Kidney tubule cell (primary cell): ENCODE data around the gene DDX41.
"Not testable (repeated sequence)": the region's sequence is repeated elsewhere in the genome, so short reads cannot be mapped to it uniquely, and the experiment has no call there.

Experiments used
- DNase-seq: peaks from one replicate; pipeline ENCODE4 v3.0.0-alpha.2; 2018; ENCODE audit warnings: low spot score

Gene DDX41

DNA sequence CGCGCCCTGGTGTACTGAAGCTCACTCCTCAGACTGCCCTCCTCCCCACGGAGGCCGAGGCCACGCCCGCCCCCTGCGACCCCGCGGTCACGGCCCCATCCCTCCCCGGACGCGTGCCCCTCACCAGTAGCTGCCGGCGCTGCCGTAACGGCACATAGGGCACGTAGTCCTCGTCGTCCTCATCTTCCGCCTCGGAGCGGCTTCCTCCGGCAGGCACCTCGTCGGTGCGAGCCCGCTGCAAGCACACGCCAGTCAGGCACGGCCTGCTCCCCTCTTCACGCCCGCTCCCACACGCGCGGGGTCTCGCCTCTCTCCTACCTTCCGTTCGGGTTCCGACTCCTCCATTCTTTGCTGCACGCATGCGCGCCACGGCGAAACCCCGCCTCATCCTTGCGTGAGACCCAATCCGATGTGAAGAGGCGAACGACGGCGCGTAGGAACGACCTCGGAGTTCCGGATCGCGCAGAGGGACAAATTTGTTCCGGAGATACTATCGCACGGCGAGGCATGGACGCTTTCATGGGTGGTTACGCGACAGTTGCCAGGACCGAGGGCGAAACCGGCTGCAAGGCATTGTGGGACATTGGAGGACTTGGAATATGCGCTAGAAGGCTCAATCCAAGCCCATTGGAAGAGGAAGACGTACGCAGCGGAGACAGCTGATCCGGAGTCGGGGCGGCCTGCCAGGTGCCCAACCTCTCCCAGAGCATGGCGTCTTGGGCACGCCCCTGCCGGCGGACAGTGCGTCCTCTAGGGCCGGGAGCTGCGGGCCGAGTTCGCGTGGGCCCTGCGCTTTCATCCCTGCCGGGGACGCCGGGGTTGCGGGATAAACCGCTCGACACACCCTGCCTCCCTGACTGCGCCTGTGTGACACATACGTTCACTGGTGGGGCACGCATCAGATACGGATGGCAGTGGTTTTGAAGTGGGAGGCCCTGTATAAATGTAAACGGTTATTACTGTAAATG, at the start of gene DDX41:
DDX41 (minus strand) TSS at position 361 of the 968 bp plus-strand sequence; CDS start at position 345, 16 bp downstream.
- peak; percentile 99 for DNase-seq

DNA sequence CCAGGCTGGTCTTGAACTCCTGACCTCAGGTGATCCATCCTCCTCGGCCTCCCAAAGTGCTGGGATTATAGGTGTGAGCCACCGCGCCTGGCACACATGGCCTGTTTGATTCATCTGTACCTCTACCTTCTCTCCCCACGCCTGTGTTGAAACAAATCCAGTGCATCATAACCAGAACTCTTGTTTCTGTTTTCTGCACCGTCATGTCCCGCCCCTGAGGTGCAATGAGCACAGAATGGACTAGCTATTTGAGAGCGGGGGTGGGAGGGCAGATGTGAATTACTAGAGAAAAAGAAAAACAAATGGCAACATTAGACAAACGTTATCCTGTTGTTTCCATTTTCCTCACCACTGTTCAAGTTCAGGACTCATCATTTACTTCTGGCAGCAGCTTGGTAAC, 48.3 kb upstream of the DDX41 start:
- no peak for DNase-seq

DNA sequence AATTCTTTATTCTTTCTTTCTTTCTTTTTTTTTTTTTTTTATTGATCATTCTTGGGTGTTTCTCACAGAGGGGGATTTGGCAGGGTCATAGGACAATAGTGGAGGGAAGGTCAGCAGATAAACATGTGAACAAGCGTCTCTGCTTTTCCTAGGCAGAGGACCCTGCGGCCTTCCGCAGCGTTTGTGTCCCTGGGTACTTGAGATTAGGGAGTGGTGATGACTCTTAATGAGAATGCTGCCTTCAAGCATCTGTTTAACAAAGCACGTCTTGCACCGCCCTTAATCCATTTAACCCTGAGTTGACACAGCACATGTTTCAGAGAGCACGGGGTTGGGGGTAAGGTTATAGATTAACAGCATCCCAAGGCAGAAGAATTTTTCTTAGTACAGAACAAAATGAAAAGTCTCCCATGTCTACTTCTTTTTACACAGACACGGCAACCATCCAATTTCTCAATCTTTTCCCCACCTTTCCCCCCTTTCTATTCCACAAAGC, 42.7 kb upstream of the DDX41 start:
- not testable (repeated sequence) for DNase-seq

DNA sequence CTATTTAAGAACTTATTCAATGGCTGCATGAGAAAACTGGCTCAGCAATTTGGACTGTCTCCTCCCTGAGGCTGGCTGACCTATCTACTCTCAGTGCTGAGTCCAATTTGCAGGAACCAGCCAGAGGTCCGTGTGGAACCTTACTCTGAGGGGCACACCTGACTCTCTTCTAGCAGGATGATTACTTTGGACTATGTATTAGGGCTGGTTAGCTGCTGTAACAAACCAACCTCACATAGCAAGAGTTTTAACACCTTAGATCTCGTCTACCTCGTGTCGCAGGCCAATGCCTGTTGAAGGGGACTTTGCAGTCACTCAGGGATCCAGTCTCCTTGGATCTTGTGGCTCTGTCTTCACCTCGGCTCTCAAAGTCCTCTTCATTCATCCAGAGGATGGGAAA, 41.0 kb upstream of the DDX41 start:
- DNase-seq, result no peak

DNA sequence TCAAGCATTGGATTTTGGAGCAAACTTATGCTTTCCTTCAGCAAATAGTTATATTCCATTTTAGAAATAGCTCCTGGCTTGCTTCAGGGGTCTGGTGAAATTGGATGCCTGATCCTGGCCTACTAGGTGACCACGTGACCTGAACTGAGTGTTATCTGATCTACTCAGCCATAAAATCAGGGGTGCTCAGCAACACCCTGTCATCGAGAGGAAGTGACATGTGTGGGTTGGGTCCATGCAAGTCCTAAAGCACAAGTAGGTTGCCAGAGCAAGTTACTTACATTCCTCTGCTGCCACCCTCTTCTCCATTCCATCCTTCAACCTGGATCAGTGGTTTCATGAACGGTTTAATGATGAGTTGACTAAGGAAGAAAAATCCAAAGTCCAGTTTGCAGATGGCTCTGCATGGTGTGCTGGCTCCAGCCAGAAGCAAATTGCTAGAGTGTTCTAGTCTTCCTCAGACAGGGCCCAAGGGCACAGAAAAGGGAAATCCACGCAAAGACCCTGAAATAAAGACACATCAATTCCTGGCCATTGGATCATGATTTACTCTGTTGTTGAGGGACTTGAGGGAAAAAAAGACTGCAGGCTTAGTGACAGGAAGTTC, 40.4 kb upstream of the DDX41 start:
- DNase-seq, result no peak

DNA sequence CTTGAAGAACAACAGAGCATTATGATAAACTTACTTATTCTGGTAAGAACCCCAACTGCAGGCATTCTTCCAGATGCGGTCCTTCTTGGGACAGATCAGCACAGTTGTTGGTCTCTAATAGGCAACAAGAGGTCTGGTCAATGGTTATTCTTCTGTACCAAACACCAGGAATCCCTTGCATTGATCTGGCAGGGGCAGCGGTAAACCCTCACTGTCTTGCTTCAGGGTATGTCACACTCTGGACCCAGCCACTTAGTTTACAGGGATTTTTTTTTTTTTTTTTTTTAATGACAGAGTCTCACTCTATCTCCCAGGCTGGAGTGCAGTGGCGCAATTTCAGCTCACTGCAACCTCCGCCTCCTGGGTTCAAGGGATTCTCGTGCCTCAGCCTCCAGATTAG, 38.9 kb upstream of the DDX41 start:
- DNase-seq, result no peak

DNA sequence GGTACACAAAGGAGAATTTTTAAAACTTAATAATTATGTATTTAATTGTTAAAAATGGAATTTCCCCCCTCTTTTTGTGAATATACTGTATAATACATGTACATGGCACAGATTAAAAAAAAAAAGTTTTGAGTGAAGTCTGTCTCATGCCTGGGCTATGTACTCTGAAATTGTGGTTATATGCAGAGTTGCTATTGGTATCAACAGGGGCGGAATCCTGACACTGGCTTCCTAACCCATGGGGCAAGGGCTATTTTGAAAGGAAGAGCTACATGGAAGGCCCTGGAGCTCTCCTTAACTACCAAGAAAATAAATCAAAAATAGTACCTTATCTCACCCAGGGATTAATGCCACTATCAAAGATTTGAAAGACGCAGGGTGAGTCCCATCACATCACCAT, 38.5 kb upstream of the DDX41 start:
- DNase-seq, result no peak

DNA sequence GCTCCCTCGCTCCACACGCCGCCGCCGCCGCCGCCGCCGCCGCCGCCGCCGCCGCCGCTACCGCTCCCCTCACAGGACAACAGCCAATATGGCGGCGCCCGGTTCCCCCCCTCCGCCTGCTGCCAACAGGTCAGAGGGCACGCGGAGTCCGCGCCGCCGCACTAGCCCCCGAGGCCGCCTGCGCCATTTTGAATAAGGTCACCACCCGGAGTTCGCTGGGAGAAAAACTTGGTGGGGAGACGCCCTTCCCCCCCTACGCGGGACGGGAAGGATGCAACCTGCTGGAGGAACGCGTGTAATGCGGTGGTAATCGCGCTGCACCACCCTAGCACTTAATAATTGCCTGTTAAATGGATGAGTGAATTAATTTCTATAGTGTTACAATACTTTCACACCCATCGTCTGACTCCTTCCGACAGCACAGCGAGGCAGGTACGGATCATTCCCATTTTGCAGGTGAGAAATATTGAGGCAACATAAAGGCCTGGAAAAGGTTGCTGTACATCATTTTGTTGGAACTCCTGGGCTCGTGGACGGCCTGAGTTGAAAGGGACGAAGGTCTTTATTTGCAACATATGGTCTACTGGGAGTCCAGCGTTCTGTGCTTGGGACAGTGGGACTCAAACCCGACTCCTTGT, 37.8 kb upstream of the DDX41 start, which contains the start of gene FAM193B:
FAM193B (minus strand) TSS at position 90 of the 638 bp plus-strand sequence. CDS start 105 bp downstream, outside the sequence.
- peak; percentile 93 for DNase-seq

DNA sequence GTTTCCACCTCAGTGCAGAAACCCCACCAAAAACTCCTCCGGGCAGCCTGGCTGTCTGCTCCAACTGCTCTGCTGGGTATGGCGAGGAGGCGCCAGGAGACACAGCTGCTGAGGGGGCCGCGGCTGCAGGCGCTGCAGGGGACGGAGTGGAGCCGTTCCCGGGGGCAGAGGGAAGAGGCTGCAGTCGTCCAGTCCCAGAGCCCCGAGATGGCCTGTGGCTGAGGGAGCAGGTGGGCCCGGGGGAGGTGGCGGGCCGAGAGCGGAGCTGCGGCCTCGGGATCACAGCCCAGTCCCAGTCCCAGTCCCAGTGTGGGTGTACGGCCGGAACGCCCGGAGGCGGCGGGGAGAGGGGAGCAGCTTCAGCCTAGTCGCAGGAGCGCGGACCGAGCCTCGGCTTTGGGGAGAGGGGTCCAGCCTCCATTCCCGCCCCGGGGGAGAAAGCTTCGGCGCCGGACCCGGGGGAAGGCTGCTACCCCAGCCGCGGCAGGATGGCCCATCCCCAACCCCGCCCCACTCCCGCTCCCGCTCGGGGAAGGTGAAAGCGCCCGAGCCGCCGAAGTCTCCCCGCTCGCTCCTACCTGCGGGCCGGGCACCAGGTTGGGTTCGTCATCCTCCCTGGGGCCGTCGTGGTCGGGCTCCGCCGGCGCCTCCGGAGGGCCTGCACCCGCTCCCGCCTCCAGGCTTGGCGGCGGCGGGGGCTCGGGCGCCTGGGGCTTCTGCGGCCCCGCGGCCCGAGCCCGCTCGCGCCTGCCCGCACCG, 37.1 kb upstream of the DDX41 start:
- DNase-seq, result peak; percentile 31

DNA sequence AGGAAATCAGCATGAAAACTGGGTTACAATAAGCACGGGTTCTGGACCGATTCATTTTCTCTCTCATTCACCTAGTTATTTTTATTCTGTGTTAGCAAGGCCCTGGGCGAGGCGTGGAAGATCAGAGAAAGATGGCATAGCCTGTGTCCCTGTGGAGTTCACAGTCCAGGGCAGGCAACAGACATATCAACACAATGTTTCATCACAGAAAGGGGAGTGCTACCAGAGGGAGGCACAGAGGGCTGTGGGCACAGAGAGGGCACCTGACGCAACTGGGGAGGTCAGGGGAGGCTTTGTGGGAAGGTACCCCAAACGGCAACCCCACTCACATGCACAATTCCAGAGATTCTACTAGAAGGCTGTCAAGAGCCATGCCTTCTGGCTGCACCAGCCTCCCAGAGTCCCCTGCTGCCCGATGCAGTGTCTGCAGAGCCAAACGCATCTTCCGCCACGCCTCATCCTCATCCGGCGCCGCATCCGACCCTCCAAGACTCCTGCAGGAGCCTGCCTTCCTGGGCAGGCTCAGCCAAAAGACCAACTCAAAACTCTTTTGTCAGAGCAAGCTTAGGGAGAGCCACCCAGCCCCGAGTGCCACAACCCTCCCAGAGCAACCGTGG, 36.2 kb upstream of the DDX41 start:
- DNase-seq, result no peak

DNA sequence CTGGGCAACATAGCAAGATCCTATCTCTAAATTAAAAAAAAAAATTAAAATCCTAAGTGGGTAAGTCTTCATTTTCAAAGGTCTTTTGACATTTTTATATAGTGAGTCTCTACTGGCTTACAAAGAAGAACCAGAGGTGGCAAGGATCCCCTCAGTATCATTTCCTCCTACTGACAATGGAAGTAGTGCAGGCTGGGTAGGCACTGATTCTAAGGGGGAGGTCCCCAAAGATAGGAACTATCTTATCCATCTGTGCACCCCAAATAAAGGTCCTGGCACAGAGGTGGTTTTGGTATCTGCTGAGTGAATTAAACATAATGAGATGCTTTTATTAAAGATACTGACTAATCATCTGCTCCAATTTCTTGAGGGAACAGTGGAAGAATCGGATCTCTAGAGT, 33.4 kb upstream of the DDX41 start:
- DNase-seq, result no peak

DNA sequence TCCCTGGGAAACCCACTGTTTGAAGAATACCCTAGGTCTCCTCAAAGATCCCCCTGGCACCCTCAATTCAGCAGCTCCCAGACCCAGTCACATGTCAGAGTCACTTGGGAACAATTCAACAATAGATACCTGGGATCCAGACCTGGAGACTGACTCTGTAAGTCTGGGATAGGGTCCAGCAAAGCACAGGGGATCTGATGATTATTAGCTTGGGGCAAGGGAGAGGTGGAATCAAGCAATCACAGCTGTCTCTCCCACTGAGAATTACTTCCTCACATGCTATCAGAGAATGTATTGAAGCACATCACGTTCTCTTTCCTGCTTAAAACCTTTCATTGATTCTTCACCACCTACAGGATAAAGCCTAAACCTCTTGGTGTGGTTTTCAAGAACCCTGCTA, 31.7 kb upstream of the DDX41 start:
- no peak for DNase-seq

DNA sequence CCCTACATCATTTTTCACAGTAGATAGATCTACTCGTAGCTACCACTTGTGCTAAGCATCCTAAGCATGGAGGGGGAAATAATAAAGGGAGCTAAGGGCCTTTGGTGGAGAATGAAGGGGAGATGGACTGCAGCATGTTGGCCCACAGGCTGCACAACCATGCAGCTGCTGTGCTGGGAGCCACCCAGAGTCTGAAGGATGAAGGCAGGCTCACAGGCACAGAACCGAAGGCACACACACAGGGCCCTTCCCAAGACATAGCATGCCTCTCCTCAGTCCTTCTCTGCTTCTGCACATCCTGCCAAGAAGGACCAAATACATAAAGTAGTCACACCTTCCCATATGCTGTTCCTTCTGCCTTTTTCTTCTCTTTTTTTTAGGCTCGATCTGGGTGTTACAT, 31.0 kb upstream of the DDX41 start:
- DNase-seq, result no peak

DNA sequence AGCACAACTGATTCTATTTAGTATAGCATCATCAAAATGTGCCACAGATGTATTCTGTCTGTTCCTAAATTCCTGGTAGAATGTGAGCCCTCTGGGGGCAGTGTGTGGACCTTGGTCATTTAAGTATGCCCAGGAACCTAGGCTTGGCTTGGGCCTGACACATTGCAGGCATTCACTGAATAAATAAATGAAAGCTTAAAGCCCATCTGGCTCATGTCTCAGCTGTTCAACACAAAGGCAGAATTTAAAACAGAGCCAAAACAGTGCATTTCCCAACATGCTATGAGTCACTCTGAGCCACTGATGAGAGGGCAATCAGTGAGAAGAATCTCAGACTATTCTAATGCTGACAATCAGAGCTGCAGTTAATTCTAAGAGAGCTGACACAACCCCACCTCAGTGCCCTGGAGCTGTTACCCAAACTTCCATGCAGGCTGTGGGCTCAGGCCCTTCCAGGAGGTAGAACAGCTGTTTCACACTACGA, 29.5 kb upstream of the DDX41 start:
- DNase-seq, result peak; percentile 87

DNA sequence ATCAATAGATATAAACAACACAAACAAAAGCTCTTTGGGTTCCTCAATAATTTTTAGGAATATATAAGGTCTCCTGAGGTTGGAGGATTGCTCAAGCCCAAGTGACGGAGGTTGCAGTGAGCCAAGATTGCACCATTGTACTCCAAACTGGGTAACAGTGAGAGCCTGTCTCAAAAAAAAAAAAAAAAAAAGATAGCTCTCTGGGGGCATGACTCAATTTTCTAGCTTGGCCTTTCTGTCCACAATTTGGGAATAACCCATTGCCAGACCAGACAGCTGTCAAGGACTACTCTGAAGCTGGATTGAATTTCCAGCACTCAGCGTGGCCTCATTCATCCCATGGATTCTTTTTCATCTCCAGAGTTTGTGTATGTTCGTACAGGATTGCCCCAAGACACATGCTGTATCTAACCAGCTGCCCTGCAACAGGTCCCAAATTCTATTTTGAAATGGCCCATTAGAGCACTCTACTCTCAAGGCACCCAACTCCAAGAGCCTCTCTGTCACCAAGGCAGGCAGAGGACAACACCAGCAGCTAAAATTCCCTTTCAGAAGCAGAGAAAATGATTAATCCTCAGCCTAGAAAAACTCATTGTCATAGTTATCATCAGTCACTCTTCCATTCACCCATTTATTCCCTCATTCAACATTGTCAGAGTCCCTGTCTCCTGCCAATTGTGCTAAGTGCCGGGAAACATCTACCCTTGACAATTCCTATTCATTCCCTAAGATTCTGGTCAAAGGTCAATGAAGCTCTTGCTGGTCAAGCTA, 28.9 kb upstream of the DDX41 start:
- DNase-seq, result no peak

DNA sequence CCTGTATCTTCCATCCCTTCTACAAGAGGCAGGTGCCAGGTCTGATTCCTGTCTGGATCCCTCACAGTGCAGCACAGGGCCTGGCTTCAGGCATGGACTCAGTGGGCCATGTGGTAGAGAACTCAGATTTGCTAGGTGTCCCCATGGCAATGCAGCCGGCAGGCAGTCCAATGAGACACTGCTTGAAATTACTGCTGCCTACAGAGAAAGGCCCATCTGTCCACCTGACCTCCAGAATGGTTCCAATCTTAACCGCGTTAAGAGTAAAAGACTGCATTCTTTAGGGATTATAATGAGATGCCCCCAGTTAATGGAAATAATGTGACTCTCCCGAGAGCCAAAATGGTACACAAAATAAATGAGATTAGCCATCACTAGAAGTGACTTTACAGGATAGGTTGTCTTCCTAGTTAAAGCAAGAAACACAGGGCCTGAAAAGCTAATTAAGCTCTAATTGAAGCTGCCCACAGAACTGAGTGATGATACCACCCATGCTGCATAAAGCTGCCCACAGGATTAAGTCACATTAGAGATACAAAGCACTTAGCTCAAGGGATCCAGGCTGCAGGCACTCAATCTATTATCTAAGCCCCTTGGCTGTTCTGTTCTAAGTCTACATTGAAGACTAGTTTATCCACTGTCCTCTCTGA, 26.2 kb upstream of the DDX41 start:
- no peak for DNase-seq

DNA sequence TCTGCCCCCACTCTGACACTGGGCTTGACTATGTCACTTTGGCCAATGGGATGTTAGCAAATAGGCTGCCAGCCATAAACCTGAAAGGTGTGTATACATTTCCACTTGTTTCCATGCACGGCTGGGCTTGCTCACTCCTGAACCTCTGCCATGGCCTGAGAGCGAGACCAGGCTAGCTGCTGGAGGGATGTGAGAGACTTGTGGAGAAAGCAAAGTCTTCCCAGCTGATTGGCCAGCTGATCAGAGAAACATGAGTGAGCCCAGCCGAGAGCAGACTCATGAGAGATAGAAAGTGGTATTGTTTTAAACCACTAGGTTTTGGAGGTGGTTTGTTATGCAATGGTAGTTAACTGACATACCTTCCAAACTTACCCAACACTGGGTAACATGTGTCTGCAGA, 23.7 kb upstream of the DDX41 start:
- DNase-seq, result no peak

DNA sequence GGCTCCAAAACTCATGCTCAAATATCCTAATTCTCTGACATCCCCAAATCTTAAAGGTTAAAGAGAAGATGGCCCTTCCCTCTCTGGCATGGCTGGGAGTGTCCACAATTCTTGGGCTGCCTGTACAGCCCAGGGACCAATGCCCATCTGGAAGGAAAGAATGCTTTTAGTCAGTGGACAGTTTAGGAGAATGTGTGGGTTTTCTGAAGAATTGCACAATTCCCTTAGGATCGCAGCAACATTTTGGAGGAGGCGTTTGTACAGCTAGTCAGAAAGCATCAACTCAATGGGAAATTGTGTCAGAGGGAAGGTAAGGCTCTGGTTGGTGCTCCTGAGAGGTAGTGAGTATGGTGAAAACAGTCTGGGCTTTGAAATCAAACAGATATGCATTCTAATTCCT, 22.6 kb upstream of the DDX41 start:
- DNase-seq, result no peak

DNA sequence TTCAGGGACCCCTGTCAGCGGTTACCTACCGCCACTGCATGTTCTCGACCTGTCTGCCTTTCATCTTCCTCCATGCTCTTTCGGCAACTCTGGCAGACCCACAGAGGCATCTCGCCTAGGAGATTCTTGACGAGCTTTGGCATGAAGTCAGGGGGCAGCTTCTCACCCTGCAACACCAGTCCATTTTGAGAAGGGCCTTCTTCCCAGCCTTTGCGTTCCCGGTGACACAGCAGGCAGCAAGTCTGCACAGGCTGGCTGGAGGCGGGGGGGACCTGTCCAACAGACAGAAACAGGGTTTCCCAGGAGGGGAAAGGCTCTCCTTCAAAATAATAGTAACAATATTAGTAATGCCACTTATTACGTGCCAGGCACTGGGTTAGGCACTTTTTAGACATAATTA, 22.1 kb upstream of the DDX41 start:
- no peak for DNase-seq
